GM06990 (cell line): Measurements from ENCODE around the gene CD151.
A peak's percentile ranks its signal among the peaks of the same experiment; 100 is the strongest.

Experiments
- DNase-seq: peaks from one replicate; pipeline ENCODE4 v3.0.0-alpha.2; 2011; ENCODE audit not compliant: insufficient read length; ENCODE audit errors: extremely low read depth
- H3K27me3 ChIP-seq: replicated peaks from 2 replicates; pipeline ENCODE4 v1.6.0; 2011; ENCODE audit warnings: low read length; ENCODE audit not compliant: control insufficient read depth, insufficient read depth
- H3K36me3 ChIP-seq: 2 replicates; pipeline ENCODE4 v1.5.1; 2011; ENCODE audit warnings: low read length; ENCODE audit not compliant: control insufficient read depth, insufficient read depth
- H3K4me3 ChIP-seq: replicated peaks from 2 replicates; pipeline ENCODE4 v1.5.1; 2011; ENCODE audit warnings: low read depth, mild to moderate bottlenecking, control low read depth, low read length
- TF ChIP-seq, protein P1 (sequence below): IDR thresholded peaks from 2 replicates; pipeline ENCODE4 v1.5.1; 2011; ENCODE audit warnings: low read length, control low read depth, mild to moderate bottlenecking, inconsistent platforms; ENCODE audit not compliant: insufficient read depth, poor library complexity, severe bottlenecking

Gene CD151

GRCh38 chr11:796565-797295 is 36.0 kb upstream of the CD151 start:
- Histone ChIP-seq H3K4me3 (peak overlapping the region; percentile 91), H3K36me3 (peaks cover 19% of the 10 kb centered on the region), H3K27me3 (no peaks in the 10 kb centered on the region)
- TF ChIP-seq, protein P1, sequence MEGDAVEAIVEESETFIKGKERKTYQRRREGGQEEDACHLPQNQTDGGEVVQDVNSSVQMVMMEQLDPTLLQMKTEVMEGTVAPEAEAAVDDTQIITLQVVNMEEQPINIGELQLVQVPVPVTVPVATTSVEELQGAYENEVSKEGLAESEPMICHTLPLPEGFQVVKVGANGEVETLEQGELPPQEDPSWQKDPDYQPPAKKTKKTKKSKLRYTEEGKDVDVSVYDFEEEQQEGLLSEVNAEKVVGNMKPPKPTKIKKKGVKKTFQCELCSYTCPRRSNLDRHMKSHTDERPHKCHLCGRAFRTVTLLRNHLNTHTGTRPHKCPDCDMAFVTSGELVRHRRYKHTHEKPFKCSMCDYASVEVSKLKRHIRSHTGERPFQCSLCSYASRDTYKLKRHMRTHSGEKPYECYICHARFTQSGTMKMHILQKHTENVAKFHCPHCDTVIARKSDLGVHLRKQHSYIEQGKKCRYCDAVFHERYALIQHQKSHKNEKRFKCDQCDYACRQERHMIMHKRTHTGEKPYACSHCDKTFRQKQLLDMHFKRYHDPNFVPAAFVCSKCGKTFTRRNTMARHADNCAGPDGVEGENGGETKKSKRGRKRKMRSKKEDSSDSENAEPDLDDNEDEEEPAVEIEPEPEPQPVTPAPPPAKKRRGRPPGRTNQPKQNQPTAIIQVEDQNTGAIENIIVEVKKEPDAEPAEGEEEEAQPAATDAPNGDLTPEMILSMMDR, result no peak
- no peak for DNase-seq

DNA sequence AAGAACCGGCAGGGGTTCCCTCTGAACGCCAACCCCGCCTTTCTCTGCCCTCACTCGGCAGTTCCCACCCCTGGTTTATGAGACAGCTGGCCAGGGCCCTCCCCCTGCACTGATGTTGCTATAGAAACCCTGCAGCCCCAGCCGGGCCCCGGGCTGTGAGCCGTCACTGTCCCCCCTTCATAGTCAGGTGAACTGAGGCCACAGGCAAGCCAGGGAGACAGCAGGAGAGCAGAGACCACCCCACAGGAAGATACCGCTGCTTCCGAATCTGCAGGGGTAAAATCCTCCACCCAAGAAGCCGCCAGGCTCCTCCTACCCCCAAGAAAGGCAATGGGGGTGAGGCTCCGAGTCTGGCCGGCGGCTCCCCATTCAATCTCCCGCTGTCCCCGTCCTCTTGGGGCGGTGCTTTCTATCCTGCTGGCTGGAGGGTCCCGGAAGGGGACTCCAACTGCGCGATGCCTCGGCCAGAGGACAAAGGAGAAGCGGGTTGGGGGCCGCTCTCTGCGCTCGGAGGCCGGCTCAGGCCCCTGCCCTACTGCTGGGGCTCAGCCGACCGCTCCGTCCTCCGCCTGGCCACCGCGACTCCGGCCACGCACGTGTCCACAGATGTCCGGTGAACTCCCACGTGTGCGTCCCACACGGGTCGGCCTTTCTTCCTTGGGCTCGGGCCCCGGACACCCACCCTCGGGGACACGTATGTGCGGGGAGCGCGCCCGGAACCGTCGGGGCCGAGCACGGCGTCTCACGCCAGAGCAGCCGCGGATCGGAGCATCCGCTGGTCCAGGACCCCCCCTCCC is 35.3 kb upstream of the CD151 start:
- TF ChIP-seq, protein P1, result no peak
- peak overlapping the region; percentile 91 for H3K4me3 ChIP-seq
- H3K36me3 ChIP-seq, result peaks cover 21% of the 10 kb centered on the region
- H3K27me3 ChIP-seq, result no peaks in the 10 kb centered on the region
- peak; percentile 87 for DNase-seq

DNA sequence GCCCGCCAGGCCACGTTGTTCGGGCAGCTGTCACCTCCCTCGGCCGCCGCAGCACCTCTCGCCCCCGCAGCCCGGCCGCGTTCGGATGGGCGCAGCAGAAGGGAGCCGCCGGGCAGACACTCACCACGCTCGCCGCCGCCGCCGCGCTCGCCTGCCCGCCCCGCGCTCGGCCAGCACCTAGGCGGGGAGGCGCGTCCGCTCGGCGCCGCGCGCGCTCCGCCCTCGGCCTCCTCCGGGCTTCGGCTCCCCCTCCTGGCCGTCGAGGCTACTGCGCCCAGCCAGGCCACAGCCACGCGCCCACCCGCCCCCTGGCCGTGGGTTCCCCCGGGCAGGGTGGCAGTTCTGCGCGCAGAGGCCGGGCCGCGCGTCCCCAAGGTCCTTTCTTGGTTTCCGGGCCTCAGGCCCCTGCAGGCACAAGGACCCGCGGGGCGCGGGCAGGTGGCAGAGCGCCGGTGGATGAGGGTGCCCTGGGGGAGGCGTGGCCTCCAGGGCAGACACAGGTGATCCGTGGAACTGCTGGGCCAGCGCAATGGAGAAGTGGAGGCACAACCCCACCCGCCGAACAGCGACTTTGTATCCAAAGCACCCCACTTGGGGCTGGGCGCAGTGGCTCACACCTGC is 34.5 kb upstream of the CD151 start, which contains the start of gene SLC25A22:
Gene SLC25A22 (minus strand): TSS at position 189 of the 621 bp plus-strand sequence. CDS start 3,275 bp downstream, outside the sequence.
- peak; percentile 89 for DNase-seq

DNA sequence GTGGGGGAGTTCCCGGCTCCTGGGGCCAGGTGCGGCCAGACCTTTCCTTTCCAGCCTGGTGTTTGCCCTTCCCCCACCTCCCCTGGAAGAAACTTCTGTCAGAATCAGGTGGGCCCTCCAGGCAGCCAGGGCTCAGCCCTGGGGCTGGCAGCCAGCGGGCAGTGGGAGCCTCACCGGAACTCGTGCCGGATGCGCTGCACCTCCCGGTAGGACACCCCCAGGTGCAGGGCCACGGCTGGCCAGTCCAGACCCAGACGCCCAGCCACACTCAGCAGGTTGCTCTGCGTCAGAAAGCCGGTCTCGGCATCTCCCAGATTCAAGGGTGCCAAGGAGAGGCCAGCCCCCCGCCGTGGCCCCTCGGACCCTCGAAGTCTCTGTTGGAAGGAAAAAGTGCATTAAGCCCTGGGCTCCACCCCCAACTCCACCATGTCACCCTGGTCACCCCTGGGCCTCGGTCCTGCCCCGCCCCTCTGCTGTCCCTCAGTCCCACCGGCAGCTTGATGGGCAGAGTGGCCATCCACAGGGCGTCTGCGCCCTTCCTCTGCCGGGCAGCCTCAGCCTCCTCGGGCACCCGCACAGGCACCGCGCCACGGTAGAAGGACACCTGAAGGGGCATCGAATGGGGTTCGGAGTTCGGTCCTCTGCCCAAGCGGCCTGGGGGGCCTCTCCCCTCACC is 33.0 kb upstream of the CD151 start:
- no peaks in the 10 kb centered on the region for H3K27me3 ChIP-seq
- peaks cover 10% of the 10 kb centered on the region for H3K36me3 ChIP-seq
- no peak for DNase-seq
- TF ChIP-seq, protein P1, result no peak
- H3K4me3 ChIP-seq, result no peak overlapping the region

More for the DNA sequence above, 34.5 kb upstream of the CD151 start, which contains the start of gene SLC25A22:
- peaks cover 22% of the 10 kb centered on the region for H3K36me3 ChIP-seq
- TF ChIP-seq, protein P1, result peak; percentile 47
- peak within 1 kb of the TSS; percentile 91 for H3K4me3 ChIP-seq
- no peaks in the 10 kb centered on the region for H3K27me3 ChIP-seq

DNA sequence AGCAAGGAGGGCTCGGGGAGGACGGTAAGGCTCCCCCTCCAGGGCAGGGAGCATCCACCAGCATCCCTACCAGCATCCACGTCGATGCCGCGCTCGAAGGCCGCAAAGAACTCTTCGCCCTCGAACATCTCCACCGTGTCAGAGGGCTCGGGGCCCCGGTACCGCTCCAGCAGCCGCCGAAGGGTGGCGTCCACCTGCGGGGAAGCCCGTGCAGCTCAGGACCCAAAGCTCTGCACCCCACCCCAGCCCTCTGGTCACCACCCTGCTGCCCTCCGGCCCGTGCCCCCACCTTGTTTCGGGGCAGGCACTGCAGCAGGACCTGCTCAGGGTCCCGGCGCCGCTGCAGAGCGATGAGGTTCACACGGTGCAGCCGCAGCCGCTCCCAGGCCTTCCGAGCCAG is 32.3 kb upstream of the CD151 start:
- TF ChIP-seq, protein P1, result no peak
- peaks cover 10% of the 10 kb centered on the region for H3K36me3 ChIP-seq

More for the DNA sequence above, 32.3 kb upstream of the CD151 start:
- no peak overlapping the region for H3K4me3 ChIP-seq
- no peaks in the 10 kb centered on the region for H3K27me3 ChIP-seq
- no peak for DNase-seq
